Spleen (tissue), 7 donors: ENCODE data around the gene GOLIM4.

ENCODE experiments used
- POLR2A ChIP-seq, 3 donors: fragments of 450-650 bp; IDR thresholded peaks; one replicate each; pipeline ENCODE4 v1.5.1; 2017; ENCODE audit warnings: antibody characterized with exemption in 3 of 3, mild to moderate bottlenecking in 1 of 3
- POLR2AphosphoS5 ChIP-seq, 3 donors: sonication (generic); formaldehyde crosslinking; IDR thresholded peaks; one replicate each; pipeline ENCODE4 v1.5.1; 2017; ENCODE audit warnings: antibody characterized with exemption in 3 of 3
- TF ChIP-seq, protein P1 (sequence below), 11 experiments: fragments of 200-600 bp in 7 of 11; fragments of 450-650 bp in 4 of 11; sonication (generic) in 4 of 11; IDR thresholded peaks in 8 of 11; conservative IDR thresholded peaks in 3 of 11; 1 replicate in 7 of 11; 2 replicates in 4 of 11; pipeline versions ENCODE4 v1.4.0 to v1.8.0; 2016 to 2021; ENCODE audit warnings: antibody characterized with exemption in 11 of 11, inconsistent platforms in 4 of 11, mild to moderate bottlenecking in 1 of 11
- donor health status: DM: no; HTN: no; CAD: no; lungs with moderate emphysema.
- donor health status: DM: no; HTN: no; CAD: no.
- donor health status: DM: no; HTN: no; CAD: no.

DNA sequence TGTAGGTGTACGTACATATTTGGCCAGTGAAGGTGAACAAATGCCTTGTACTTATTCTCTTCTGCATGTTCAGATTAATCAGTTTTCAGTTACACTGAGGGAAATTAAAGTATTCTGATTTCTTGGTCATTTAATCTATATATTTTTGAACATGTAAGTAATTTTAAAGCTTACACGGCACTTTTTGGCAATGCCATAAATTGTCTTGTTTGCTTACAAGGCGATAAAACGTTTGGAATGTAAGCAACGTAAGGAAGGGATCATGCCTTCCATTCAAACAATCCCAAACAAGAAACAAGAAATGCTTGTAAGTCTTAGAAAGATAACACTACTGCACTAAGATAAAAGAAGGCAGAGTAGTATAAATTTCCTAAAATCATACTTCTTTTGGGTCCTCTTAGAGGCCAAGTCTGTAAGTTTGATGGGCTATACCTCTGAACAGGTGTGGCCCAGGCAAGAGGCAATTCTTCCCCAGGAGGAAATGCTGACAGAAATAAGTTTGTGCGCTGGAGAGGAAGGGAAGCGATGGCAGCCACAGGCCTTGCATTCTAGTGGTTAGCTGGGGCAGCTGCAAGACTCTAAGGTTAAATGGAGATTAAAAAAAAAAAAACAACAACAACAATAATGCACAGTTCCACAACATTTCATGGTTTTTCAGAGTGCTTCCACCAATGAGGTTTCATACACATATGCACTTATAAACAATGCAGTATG is 73.8 kb downstream of the GOLIM4 start:
- TF ChIP-seq POLR2AphosphoS5 (IDR thresholded peaks at IDR 0.05) (no peak), POLR2A (IDR thresholded peaks at IDR 0.05) (no peak)
- TF ChIP-seq, protein P1, sequence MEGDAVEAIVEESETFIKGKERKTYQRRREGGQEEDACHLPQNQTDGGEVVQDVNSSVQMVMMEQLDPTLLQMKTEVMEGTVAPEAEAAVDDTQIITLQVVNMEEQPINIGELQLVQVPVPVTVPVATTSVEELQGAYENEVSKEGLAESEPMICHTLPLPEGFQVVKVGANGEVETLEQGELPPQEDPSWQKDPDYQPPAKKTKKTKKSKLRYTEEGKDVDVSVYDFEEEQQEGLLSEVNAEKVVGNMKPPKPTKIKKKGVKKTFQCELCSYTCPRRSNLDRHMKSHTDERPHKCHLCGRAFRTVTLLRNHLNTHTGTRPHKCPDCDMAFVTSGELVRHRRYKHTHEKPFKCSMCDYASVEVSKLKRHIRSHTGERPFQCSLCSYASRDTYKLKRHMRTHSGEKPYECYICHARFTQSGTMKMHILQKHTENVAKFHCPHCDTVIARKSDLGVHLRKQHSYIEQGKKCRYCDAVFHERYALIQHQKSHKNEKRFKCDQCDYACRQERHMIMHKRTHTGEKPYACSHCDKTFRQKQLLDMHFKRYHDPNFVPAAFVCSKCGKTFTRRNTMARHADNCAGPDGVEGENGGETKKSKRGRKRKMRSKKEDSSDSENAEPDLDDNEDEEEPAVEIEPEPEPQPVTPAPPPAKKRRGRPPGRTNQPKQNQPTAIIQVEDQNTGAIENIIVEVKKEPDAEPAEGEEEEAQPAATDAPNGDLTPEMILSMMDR (IDR thresholded peaks at IDR 0.05 in 8 of 11, conservative IDR thresholded peaks at IDR 0.05 in 3 of 11) = no peak
